HG02798 (cell line): ENCODE data around the gene SET.

Source experiments
- ATAC-seq: cut with Tn5 transposase; IDR thresholded peaks from one replicate; pipeline ENCODE4 v1.9.1; 2021; ENCODE audit warnings: mild to moderate bottlenecking; ENCODE audit not compliant: unreplicated experiment, poor library complexity

SET gene

DNA sequence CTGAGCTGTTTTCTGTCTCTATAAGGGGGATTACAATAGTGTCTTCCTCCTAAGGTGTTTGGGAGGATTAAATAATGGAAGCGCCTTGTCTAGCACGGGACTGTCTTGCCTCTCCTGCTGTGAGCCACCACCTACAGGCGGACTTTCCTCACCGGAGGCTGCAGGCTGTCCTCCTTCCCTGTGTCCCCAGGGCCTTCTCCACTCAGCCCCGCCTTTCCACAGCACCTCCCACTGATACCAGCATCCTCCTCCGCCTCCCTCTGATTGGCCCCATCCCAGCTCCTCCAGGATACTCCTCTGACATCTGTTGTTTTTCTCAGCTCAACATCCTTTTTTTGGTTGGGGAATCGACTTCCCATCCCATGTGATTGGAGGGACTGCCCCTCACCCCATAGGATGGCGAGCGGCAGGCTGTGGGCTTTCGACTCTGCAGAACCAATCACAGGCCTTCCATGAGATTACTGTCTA, 35.8 kb downstream of the SET start:
- ATAC-seq = no peak

DNA sequence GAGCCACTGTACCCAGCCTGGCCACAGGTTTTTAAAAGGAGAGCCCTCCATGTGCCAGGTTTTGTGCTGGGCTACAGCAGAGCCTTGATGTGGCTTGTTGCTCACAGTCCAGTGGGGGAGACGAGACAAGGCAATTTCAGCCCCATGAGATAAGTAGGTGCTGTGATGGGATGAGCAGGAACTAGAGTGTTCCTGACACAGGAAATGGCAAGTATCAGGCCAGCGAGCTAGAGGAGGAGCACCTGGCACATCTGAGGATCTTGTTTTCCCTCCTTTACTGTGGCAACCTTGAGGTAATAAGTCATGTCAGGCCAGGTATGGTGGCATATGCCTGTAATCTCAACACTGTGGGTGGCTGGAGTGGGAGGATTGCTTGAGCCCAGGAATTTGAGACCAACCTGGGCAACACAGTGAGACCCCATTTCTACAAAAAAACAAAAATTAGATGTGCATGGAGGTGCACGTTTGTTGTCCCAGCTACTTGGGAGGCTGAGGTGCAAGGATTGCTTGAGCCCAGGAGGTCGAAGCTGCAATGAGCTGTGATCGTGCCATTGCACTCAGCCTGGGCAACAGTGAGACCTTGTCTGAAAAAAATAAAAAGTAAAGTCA, 38.7 kb downstream of the SET start:
- no peak for ATAC-seq

DNA sequence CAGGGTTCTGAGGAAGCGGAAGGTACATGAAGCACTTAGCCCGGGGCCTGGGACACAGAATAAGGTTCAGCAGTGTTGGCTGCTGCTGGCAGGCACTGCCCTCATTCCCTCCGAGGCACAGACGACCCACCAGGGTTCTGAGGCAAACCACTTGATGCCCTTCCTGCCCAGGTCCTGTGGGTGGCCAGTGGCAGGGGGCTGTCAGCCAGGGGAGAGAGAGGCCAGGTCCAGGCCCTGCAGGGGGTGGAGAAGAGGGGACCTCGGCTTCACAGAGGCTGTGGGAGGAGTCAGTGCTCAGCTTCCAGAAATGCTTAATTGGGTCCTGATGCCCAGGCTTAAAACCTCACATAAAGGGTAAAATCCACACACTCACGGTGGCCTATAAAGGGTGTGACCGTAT, 39.3 kb downstream of the SET start:
- ATAC-seq = no peak

DNA sequence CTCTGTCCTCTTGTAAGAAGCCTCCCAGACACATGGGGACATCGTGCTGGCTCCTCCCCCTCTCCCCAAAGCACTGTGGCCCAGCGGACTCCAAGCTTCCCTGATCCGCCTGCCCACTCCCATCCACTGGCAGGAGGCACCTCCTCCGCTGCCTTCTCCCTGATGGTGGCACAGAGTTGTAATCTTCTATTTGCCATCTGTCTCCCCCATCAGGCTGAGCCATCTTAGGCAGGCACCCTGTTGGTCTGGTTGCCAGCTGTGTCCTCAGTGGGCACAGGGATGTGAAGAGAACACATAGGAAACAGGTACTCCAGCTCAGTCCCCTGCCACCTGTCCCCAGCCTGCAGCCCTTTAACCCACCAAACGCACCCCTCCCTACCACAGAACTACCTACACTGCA, 40.3 kb downstream of the SET start:
- no peak for ATAC-seq

- ATAC-seq = no peak
These were observed 40.9 kb downstream of the SET start for GRCh38 chr9:128729766-128730517.

GRCh38 chr9:128731093-128731492, 42.1 kb downstream of the SET start:
- no peak for ATAC-seq

DNA sequence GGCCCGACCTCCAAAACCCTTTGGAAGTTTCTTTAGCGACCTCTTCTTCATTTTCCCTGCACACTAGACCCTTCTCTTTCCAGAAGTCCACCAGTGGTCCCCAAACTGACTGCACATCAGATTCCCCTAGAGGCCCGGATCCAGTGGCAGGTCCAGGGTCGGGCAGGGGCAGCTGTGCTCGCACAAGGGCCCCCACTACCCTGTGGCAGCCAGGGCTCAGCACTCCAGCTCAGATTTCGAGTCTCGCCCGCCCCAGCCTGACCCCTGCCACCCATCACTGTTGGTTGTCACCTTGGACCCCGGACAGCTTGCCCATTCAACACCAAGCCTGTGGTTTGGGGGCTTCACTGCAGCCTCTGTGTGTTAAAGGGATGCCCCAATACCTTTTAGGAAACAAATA, 42.7 kb downstream of the SET start:
- ATAC-seq = no peak

- ATAC-seq = no peak
These were observed 43.6 kb downstream of the SET start for GRCh38 chr9:128732576-128732975.

GRCh38 chr9:128733256-128733655, 44.2 kb downstream of the SET start:
- ATAC-seq = no peak

GRCh38 chr9:128735373-128735772, 46.4 kb downstream of the SET start:
- ATAC-seq = no peak

GRCh38 chr9:128742401-128742800, 53.4 kb downstream of the SET start:
- ATAC-seq = no peak

DNA sequence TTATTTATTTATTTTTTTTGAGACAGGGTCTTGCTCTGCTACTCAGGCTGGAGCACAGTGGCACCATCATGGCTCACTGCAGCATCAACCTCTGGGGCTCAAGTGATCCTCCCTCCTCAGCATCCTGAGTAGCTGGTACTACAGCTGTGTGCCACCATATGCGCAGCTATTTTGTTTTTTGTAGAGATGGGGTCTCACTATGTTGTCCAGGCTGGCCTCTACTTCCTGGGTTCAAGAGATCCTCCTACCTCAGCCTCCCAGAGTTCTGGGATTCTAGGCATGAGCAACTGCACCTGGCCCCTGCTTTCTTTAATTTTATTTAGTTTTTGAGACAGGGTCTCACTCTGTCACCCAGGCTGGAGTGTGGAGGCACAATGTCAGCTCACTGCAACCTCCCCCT, 54.4 kb downstream of the SET start:
- ATAC-seq = no peak
